Measurements from ENCODE around the gene STX11.

STX11 gene

GRCh38 chr6:144140867-144141266, 9.4 kb upstream of the STX11 start:
- TF ChIP-seq CTCF (IDR thresholded peaks at IDR 0.05; ENCODE audit: insufficient read depth, missing control alignments) = no peak
- DNase-seq (ENCODE audit: insufficient read length, low spot score) (no peak), FAIRE-seq (no peak)

- no peak for FAIRE-seq
- TF ChIP-seq CTCF (IDR thresholded peaks at IDR 0.05; ENCODE audit: insufficient read depth, missing control alignments) = no peak
- DNase-seq (ENCODE audit: insufficient read length, low spot score) = no peak
Measured at GRCh38 chr6:144141470-144141869, 8.8 kb upstream of the STX11 start.

- no peak for FAIRE-seq
- no peak for TF ChIP-seq CTCF (IDR thresholded peaks at IDR 0.05; ENCODE audit: insufficient read depth, missing control alignments)
Measured at GRCh38 chr6:144143106-144143505, 7.2 kb upstream of the STX11 start.

GRCh38 chr6:144143878-144144277, 6.4 kb upstream of the STX11 start:
- DNase-seq (ENCODE audit: insufficient read length, low spot score) (no peak), FAIRE-seq (no peak)
- TF ChIP-seq CTCF (IDR thresholded peaks at IDR 0.05; ENCODE audit: insufficient read depth, missing control alignments) = no peak

More at GRCh38 chr6:144143106-144143505, 7.2 kb upstream of the STX11 start:
- DNase-seq (ENCODE audit: insufficient read length, low spot score) = no peak

- no peak for TF ChIP-seq CTCF (IDR thresholded peaks at IDR 0.05; ENCODE audit: insufficient read depth, missing control alignments)
- no peak for DNase-seq (ENCODE audit: insufficient read length, low spot score)
- no peak for FAIRE-seq
Measured at GRCh38 chr6:144144996-144145395, 5.3 kb upstream of the STX11 start.

- FAIRE-seq = no peak
- DNase-seq (ENCODE audit: insufficient read length, low spot score) = no peak
- TF ChIP-seq CTCF (IDR thresholded peaks at IDR 0.05; ENCODE audit: insufficient read depth, missing control alignments) = no peak
Measured at GRCh38 chr6:144145541-144145940, 4.8 kb upstream of the STX11 start.

- FAIRE-seq (no peak), DNase-seq (ENCODE audit: insufficient read length, low spot score) (no peak)
- no peak for TF ChIP-seq CTCF (IDR thresholded peaks at IDR 0.05; ENCODE audit: insufficient read depth, missing control alignments)
Measured at GRCh38 chr6:144148886-144149285, 1.4 kb upstream of the STX11 start.
